SK-N-MC (cell line): ENCODE data around the gene SPRYD3.

Experiments used
- DNase-seq: peaks from one replicate; pipeline ENCODE4 v3.0.0-alpha.2; 2011; ENCODE audit warnings: low read depth, low spot score
- H3K27ac ChIP-seq: fragments of 200-600 bp; sonication (generic); 2 replicates; pipeline ENCODE4 v1.5.1; 2016; ENCODE audit warnings: mixed run types
- H3K36me3 ChIP-seq: fragments of 200-600 bp; sonication (generic); 2 replicates; pipeline ENCODE4 v1.6.1; 2017; ENCODE audit warnings: antibody characterized with exemption, low read length, mixed read lengths; ENCODE audit not compliant: insufficient read depth
- H3K4me3 ChIP-seq: fragments of 200-600 bp; sonication (generic); 2 replicates; pipeline ENCODE4 v1.5.1; 2016
- H3K9ac ChIP-seq: fragments of 200-600 bp; sonication (generic); 2 replicates; pipeline ENCODE4 v1.8.0; 2017; ENCODE audit warnings: mixed run types, mixed read lengths; ENCODE audit not compliant: insufficient read length
- H3K9me3 ChIP-seq: fragments of 200-600 bp; sonication (generic); 2 replicates; pipeline ENCODE4 v1.6.1; 2017; ENCODE audit warnings: low read depth, mild to moderate bottlenecking, antibody characterized with exemption, low read length, moderate library complexity, mixed read lengths
- EZH2 ChIP-seq: fragments of 200-600 bp; sonication (generic); IDR thresholded peaks from one replicate; pipeline ENCODE4 v1.6.1; 2017; ENCODE audit warnings: antibody characterized with exemption
- FOXP2 ChIP-seq: optimal IDR thresholded peaks from 2 replicates; pipeline ENCODE3; 2011; ENCODE audit warnings: mild to moderate bottlenecking, moderate library complexity; ENCODE audit not compliant: insufficient read depth; ENCODE audit errors: extremely low read length, control extremely low read depth
- POLR2AphosphoS5 ChIP-seq: IDR thresholded peaks from 2 replicates; pipeline ENCODE4 v1.6.1; 2012; ENCODE audit warnings: mild to moderate bottlenecking, low read depth, low read length, borderline replicate concordance

SPRYD3 gene

GRCh38 chr12:53046655-53047220 lies 32.5 kb downstream of the SPRYD3 start:
- peak overlapping the region; percentile 78 for H3K27ac ChIP-seq
- no peaks in the 10 kb centered on the region for H3K9me3 ChIP-seq
- H3K4me3 ChIP-seq, result peak overlapping the region; percentile 91
- peak overlapping the region; percentile 84 for H3K9ac ChIP-seq
- no peaks in the 10 kb centered on the region for H3K36me3 ChIP-seq
- TF ChIP-seq FOXP2 (no peak), POLR2AphosphoS5 (peak; percentile 72), EZH2 (no peak)
- DNase-seq, result no peak

GRCh38 chr12:53045696-53046045 lies 33.5 kb downstream of the SPRYD3 start:
- DNase-seq, result no peak
- Histone ChIP-seq H3K27ac (no peak overlapping the region), H3K36me3 (peaks cover 5% of the 10 kb centered on the region; the same call in 1 of the 2 replicates), H3K4me3 (no peak overlapping the region), H3K9ac (no peak overlapping the region), H3K9me3 (no peaks in the 10 kb centered on the region)
- TF ChIP-seq FOXP2 (no peak), EZH2 (no peak), POLR2AphosphoS5 (no peak)

GRCh38 chr12:53044896-53045695 lies 34.1 kb downstream of the SPRYD3 start:
- Histone ChIP-seq H3K4me3 (no peak overlapping the region), H3K9ac (no peak overlapping the region), H3K36me3 (peaks cover 6% of the 10 kb centered on the region; the same call in 1 of the 2 replicates), H3K27ac (no peak overlapping the region; the same call in 1 of the 2 replicates), H3K9me3 (no peaks in the 10 kb centered on the region)
- no peak for DNase-seq
- TF ChIP-seq FOXP2 (no peak), POLR2AphosphoS5 (peak; percentile 8; the same call in 1 of the 2 replicates), EZH2 (no peak)

- no peak for TF ChIP-seq FOXP2
- TF ChIP-seq POLR2AphosphoS5, result no peak
- TF ChIP-seq EZH2, result no peak
- H3K36me3 ChIP-seq, result peaks cover 16% of the 10 kb centered on the region
Observed at GRCh38 chr12:53044052-53044581, 35.1 kb downstream of the SPRYD3 start.

GRCh38 chr12:53042607-53043454 lies 36.4 kb downstream of the SPRYD3 start:
- Histone ChIP-seq H3K27ac (peak overlapping the region; percentile 20; the same call in 1 of the 2 replicates), H3K9ac (no peak overlapping the region), H3K9me3 (no peaks in the 10 kb centered on the region), H3K4me3 (no peak overlapping the region), H3K36me3 (peaks cover 29% of the 10 kb centered on the region)
- TF ChIP-seq POLR2AphosphoS5 (no peak; the same call in 1 of the 2 replicates), FOXP2 (no peak), EZH2 (no peak)
- no peak for DNase-seq

More at GRCh38 chr12:53044052-53044581, 35.1 kb downstream of the SPRYD3 start:
- Histone ChIP-seq H3K27ac (peak overlapping the region; percentile 27; the same call in 1 of the 2 replicates), H3K9me3 (no peaks in the 10 kb centered on the region), H3K4me3 (no peak overlapping the region), H3K9ac (no peak overlapping the region)
- DNase-seq, result peak; percentile 26

GRCh38 chr12:53039851-53040250 lies 39.3 kb downstream of the SPRYD3 start:
- H3K4me3 ChIP-seq, result no peak overlapping the region
- H3K36me3 ChIP-seq, result peaks cover 55% of the 10 kb centered on the region
- no peaks in the 10 kb centered on the region for H3K9me3 ChIP-seq
- no peak for DNase-seq
- H3K27ac ChIP-seq, result no peak overlapping the region; the same call in 1 of the 2 replicates
- no peak overlapping the region for H3K9ac ChIP-seq
- TF ChIP-seq POLR2AphosphoS5 (no peak), FOXP2 (no peak), EZH2 (no peak)

DNA sequence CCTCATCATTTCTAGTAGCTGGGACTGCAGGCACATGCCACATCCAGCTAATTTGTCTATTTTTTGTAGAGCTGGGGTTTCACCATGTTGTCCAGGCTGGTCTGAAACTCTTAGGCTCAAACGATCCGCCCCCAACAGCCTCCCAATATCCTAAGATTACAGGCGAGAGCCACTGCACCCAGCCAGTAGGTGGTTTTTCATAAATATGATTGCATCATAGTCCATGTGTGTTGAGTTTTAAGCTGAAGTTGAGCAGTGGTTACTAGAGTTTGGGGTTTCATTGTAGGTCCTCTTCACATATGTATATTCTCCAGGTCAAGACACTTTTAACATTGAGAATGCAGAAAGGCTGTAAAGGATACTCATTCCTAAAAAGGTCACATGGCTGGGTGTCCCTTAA lies 42.4 kb downstream of the SPRYD3 start:
- peaks cover 84% of the 10 kb centered on the region for H3K36me3 ChIP-seq
- no peak for TF ChIP-seq EZH2
- TF ChIP-seq POLR2AphosphoS5, result no peak

More for the DNA sequence above, 42.4 kb downstream of the SPRYD3 start:
- H3K4me3 ChIP-seq, result no peak overlapping the region
- DNase-seq, result no peak
- no peaks in the 10 kb centered on the region for H3K9me3 ChIP-seq
- no peak overlapping the region for H3K9ac ChIP-seq
- H3K27ac ChIP-seq, result peak overlapping the region; percentile 3
